Chondrocyte (in vitro differentiated cells): ENCODE measurements around the gene ARFIP1. TPM values are rescaled to one million over a fixed set of nuclear protein-coding genes. Genes with fewer than 3 reads are reported as not detected.
A peak's percentile ranks its signal among the peaks of the same experiment; 100 is the strongest.
"Not testable (repeated sequence)": the region's sequence is repeated elsewhere in the genome, so short reads cannot be mapped to it uniquely, and the experiment has no call there.

ENCODE experiments used
- DNase-seq: peaks from one replicate; pipeline ENCODE4 v3.0.0; 2021; ENCODE audit warnings: mixed read lengths, low spot score
- H3K27ac Mint-ChIP-seq: one replicate; pipeline ENCODE4 v1.8.0; 2021; ENCODE audit warnings: mild to moderate bottlenecking, moderate library complexity, mixed read lengths; ENCODE audit not compliant: unreplicated experiment
- H3K27me3 Mint-ChIP-seq: 2 replicates; pipeline ENCODE4 v1.8.0; 2021; ENCODE audit warnings: low read depth, mixed read lengths
- H3K36me3 Mint-ChIP-seq: 2 replicates; pipeline ENCODE4 v1.8.0; 2021; ENCODE audit warnings: low read depth, mixed read lengths
- H3K4me1 Mint-ChIP-seq: 2 replicates; pipeline ENCODE4 v1.8.0; 2021; ENCODE audit warnings: low read depth, mild to moderate bottlenecking, mixed read lengths
- H3K4me3 Mint-ChIP-seq: one replicate; pipeline ENCODE4 v1.8.0; 2021; ENCODE audit warnings: mild to moderate bottlenecking, moderate library complexity, mixed read lengths; ENCODE audit not compliant: unreplicated experiment
- H3K9me3 Mint-ChIP-seq: 2 replicates; pipeline ENCODE4 v1.8.0; 2021; ENCODE audit warnings: low read depth, mixed read lengths
- total RNA-seq: library from RNA; stranded (reverse); gene quantifications from 3 replicates; pipeline ENCODE4 v1.2.1, GENCODE V29; 2021
- TF ChIP-seq, protein P1 (sequence below): fragments of 200-600 bp; sonication (generic); IDR thresholded peaks from 2 replicates; pipeline ENCODE4 v1.5.0; 2021; ENCODE audit warnings: antibody characterized with exemption, mild to moderate bottlenecking, moderate library complexity

ARFIP1 gene
- total RNA-seq, 1 donor from 2014 or later, result 25.9 TPM

DNA sequence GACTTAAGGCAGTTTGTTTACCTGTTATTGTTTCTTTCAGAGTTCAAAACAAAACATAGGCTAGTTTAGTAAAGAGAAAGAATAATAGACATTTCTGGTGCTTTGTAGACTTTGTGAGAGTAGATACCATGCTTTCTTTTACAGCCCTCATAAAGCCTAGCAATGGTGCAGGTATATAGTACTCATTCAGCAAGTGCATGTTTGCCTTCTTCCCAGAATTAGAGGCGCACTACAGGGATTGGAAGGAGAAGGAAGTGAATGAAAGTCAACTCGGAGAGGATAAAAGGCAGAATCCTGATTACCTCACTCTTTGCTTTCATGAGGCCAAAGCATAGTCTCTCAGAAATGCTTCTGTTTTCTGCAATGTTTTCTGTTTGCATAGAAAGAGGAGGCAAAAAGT, 113.2 kb downstream of the ARFIP1 start:
- Mint-ChIP-seq H3K4me3 (no peak overlapping the region), H3K4me1 (peaks cover 18% of the 10 kb centered on the region), H3K9me3 (no peaks in the 10 kb centered on the region), H3K27me3 (no peaks in the 10 kb centered on the region), H3K36me3 (peaks cover 14% of the 10 kb centered on the region), H3K27ac (no peak overlapping the region)
- TF ChIP-seq, protein P1, sequence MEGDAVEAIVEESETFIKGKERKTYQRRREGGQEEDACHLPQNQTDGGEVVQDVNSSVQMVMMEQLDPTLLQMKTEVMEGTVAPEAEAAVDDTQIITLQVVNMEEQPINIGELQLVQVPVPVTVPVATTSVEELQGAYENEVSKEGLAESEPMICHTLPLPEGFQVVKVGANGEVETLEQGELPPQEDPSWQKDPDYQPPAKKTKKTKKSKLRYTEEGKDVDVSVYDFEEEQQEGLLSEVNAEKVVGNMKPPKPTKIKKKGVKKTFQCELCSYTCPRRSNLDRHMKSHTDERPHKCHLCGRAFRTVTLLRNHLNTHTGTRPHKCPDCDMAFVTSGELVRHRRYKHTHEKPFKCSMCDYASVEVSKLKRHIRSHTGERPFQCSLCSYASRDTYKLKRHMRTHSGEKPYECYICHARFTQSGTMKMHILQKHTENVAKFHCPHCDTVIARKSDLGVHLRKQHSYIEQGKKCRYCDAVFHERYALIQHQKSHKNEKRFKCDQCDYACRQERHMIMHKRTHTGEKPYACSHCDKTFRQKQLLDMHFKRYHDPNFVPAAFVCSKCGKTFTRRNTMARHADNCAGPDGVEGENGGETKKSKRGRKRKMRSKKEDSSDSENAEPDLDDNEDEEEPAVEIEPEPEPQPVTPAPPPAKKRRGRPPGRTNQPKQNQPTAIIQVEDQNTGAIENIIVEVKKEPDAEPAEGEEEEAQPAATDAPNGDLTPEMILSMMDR, result no peak
- DNase-seq, result no peak

DNA sequence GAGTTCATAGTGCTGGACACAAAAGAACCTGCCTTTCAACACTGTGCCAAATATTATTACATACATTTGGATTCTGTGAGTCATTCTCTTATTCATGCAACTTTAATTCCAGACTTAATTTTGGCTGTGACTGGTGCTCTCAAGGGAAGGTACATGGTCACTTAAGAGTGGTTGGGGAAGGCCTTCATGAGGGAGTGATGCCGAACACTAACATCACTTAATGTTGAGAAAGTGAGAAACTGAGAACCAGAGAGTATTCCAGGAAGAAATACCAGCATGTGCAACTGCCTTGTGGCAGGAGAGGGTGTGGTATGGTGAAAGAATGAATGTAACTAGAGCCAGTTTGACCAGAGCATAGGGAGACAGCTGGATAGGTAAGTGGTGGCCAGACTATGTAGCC, 114.9 kb downstream of the ARFIP1 start:
- Mint-ChIP-seq H3K4me1 (peaks cover 20% of the 10 kb centered on the region), H3K4me3 (no peak overlapping the region), H3K36me3 (peaks cover 12% of the 10 kb centered on the region), H3K9me3 (no peaks in the 10 kb centered on the region), H3K27me3 (no peaks in the 10 kb centered on the region), H3K27ac (peak overlapping the region; percentile 85)
- no peak for DNase-seq
- TF ChIP-seq, protein P1, result no peak

DNA sequence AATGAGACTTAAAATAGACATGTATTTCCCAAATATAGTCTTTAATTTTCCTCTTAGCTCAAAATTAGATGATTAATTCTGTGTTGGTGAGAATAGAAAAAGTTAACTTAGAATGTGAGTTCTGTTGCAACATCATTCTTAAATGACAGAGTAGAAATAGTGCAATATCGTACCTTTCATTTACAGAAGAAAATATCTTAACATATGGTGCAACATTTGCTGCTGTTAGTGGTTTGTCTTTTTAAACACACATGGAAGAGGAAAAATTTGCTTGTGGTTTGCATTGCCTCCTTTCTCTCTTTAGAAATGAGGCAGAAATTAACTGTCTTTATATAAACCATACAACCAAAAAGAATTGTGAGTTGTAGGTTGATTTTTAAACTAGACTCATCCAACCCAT, 117.1 kb downstream of the ARFIP1 start:
- peaks cover 26% of the 10 kb centered on the region for H3K4me1 Mint-ChIP-seq
- TF ChIP-seq, protein P1, result no peak
- no peaks in the 10 kb centered on the region for H3K9me3 Mint-ChIP-seq
- peaks cover 6% of the 10 kb centered on the region for H3K36me3 Mint-ChIP-seq
- H3K4me3 Mint-ChIP-seq, result no peak overlapping the region
- DNase-seq, result no peak
- no peaks in the 10 kb centered on the region for H3K27me3 Mint-ChIP-seq
- H3K27ac Mint-ChIP-seq, result no peak overlapping the region

DNA sequence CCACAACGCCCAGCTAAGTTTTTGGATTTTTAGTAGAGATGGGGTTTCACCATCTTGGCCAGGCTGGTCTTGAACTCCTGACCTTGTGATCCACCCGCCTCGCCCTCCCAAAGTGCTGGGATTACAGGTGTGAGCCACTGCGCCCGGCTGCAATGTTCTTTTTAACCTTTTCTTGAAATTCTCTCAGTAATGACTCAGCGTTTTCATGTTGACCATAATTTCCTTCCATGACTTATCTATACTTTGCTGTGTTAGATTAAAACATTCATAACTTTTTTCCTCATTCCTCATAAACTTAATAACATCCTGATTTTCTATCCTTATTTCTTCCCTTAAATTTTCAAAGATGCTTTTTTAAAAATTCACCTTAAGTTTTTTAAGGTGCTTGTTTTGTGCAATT, 118.4 kb downstream of the ARFIP1 start:
- H3K9me3 Mint-ChIP-seq, DNase-seq, H3K27me3 Mint-ChIP-seq, H3K4me3 Mint-ChIP-seq, H3K36me3 Mint-ChIP-seq, H3K27ac Mint-ChIP-seq: not testable (repeated sequence)
- H3K4me1 Mint-ChIP-seq, result peaks cover 26% of the 10 kb centered on the region

DNA sequence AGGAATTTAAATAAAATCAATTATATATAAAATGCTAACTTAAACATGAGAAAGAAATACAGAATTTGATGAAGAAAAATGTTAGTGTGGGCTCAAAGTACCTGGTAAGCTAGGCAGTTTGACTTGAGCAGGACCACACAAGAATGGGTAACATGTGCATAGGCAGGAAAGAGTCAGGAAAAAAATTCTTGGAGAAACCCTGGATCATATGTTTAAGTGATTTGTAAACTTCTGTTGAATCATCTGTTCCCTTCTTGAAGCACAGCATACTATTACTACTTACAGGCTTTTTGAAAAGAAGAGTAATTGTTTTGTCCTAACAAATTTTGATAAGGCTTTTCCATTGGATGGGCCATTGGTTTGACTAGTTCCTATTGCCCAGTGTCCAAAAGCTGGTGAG, 118.9 kb downstream of the ARFIP1 start:
- H3K27ac Mint-ChIP-seq, result no peak overlapping the region
- no peaks in the 10 kb centered on the region for H3K9me3 Mint-ChIP-seq
- DNase-seq, result no peak
- H3K36me3 Mint-ChIP-seq, result peaks cover 2% of the 10 kb centered on the region
- no peak overlapping the region for H3K4me3 Mint-ChIP-seq
- H3K27me3 Mint-ChIP-seq, result no peaks in the 10 kb centered on the region
- H3K4me1 Mint-ChIP-seq, result peaks cover 26% of the 10 kb centered on the region
- TF ChIP-seq, protein P1, result no peak

DNA sequence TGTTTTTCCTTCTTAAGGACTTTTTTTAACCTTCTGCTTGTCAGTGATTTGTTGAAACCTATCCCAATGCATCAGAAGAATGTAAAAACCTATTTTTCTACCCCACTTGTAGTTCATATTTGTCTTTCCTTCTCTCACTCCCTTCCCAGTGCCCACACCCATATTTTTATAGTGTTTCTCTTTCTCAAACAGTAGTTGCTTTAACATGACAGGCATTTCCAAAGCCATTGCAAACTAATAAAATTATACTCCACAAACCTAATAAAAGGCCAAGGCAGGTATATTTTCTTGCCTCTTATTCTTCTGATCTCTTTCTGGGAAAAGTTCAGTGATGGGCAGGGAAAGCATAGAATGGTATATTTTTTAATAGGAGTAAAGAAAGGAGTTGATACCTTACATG, 120.6 kb downstream of the ARFIP1 start:
- Mint-ChIP-seq H3K36me3 (peaks cover 4% of the 10 kb centered on the region), H3K4me3 (no peak overlapping the region), H3K9me3 (no peaks in the 10 kb centered on the region), H3K27me3 (no peaks in the 10 kb centered on the region), H3K4me1 (peaks cover 15% of the 10 kb centered on the region), H3K27ac (no peak overlapping the region)
- no peak for DNase-seq
- TF ChIP-seq, protein P1, result no peak
